Activated naive CD8-positive, alpha-beta T cell treated with anti-CD3 and anti-CD28 coated beads, Interleukin-2, amount 50 U/mL, for 24 hours (primary cell): ENCODE data around the gene SH3RF1.

ENCODE experiments used
- ATAC-seq: fragments of 150-1000 bp; cut with Tn5 transposase; one replicate; pipeline ENCODE4 v1.10.0; 2021
- DNase-seq: peaks from one replicate; pipeline ENCODE4 v3.0.0; 2021
- H3K27ac Mint-ChIP-seq: one replicate; pipeline ENCODE4 v1.8.0; 2021; ENCODE audit warnings: mild to moderate bottlenecking, mixed read lengths
- H3K27me3 Mint-ChIP-seq: one replicate; pipeline ENCODE4 v1.8.0; 2021; ENCODE audit warnings: mixed read lengths
- H3K36me3 Mint-ChIP-seq: one replicate; pipeline ENCODE4 v1.8.0; 2021; ENCODE audit warnings: low read depth, mixed read lengths
- H3K4me1 Mint-ChIP-seq: one replicate; pipeline ENCODE4 v1.8.0; 2021; ENCODE audit warnings: mixed read lengths
- H3K4me3 Mint-ChIP-seq: one replicate; pipeline ENCODE4 v1.8.0; 2021; ENCODE audit warnings: mild to moderate bottlenecking, moderate library complexity, mixed read lengths
- H3K9me3 Mint-ChIP-seq: one replicate; pipeline ENCODE4 v1.8.0; 2021; ENCODE audit warnings: mixed read lengths

SH3RF1 gene

DNA sequence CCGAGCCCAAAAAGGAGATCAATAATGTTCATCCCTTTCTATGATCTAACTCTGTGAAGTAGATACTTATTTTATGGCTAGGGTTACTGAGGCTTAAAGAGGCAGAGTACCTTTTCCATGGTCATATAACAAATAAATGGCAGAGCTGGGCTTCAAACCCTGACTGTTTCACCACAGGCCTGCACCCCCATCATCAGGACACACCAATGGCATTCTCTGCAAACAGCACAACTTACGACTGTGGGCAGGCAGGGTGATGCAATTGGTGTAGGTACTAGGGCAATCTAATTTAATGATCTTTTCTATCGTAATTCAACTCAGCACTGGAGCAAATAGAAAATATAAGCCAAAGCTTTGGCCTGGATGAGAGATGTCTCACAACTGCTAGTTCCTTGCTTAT lies 141.9 kb downstream of the SH3RF1 start:
- DNase-seq (no peak), ATAC-seq (no peak)
- Mint-ChIP-seq H3K4me1 (no peaks in the 10 kb centered on the region), H3K27me3 (no peaks in the 10 kb centered on the region), H3K9me3 (no peaks in the 10 kb centered on the region), H3K27ac (no peak overlapping the region), H3K4me3 (no peak overlapping the region), H3K36me3 (no peaks in the 10 kb centered on the region)

DNA sequence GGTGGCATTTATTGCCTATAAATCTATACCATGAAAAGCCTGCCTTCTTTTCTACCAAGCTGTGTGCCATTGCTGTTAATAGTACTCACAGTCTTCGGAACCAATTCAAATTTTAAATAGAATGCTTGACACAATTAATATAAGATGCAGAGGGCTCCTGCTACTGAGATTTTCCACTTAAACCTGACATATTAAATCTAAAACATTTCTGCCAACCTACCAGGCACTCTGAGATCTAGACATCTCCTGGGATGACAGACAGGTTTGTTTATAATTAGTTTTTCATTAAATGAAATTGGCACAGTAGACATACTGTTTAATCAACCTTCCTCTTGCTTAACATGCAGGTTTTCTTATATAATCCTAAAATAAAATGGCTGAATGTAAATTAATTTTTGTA lies 143.4 kb downstream of the SH3RF1 start:
- no peak overlapping the region for H3K27ac Mint-ChIP-seq
- H3K9me3 Mint-ChIP-seq, result no peaks in the 10 kb centered on the region
- no peak for DNase-seq
- H3K27me3 Mint-ChIP-seq, result no peaks in the 10 kb centered on the region
- ATAC-seq, result no peak
- H3K4me3 Mint-ChIP-seq, result no peak overlapping the region
- H3K36me3 Mint-ChIP-seq, result no peaks in the 10 kb centered on the region
- no peaks in the 10 kb centered on the region for H3K4me1 Mint-ChIP-seq

DNA sequence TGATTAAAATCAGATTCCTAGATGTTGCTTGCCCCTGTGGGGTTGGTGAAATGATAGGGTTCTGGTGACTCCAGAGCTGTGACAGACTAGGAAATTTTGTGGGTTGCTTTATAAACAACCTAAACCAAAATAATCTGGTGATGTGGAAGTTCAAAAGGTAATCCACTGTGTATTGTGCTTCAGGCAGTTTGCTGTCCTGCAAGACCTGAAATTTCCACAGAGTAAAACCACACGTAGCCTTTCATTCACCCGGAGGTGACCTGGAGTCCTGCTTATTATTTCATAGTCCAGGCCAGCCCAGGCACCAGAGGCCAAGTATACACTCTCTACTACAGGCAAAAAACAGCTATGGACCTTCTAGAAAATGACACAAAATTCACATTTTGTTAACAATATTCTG lies 146.1 kb downstream of the SH3RF1 start:
- no peak overlapping the region for H3K4me3 Mint-ChIP-seq
- H3K27ac Mint-ChIP-seq, result no peak overlapping the region
- H3K4me1 Mint-ChIP-seq, result no peaks in the 10 kb centered on the region
- no peak for ATAC-seq
- no peak for DNase-seq
- no peaks in the 10 kb centered on the region for H3K9me3 Mint-ChIP-seq
- H3K27me3 Mint-ChIP-seq, result no peaks in the 10 kb centered on the region
- H3K36me3 Mint-ChIP-seq, result no peaks in the 10 kb centered on the region

- H3K36me3 Mint-ChIP-seq, result no peaks in the 10 kb centered on the region
- no peaks in the 10 kb centered on the region for H3K9me3 Mint-ChIP-seq
- DNase-seq (no peak), ATAC-seq (no peak)
- H3K4me1 Mint-ChIP-seq, result no peaks in the 10 kb centered on the region
- H3K4me3 Mint-ChIP-seq, result no peak overlapping the region
- H3K27me3 Mint-ChIP-seq, result no peaks in the 10 kb centered on the region
- H3K27ac Mint-ChIP-seq, result no peak overlapping the region
Measured at GRCh38 chr4:169122422-169122821, 148.3 kb downstream of the SH3RF1 start.

DNA sequence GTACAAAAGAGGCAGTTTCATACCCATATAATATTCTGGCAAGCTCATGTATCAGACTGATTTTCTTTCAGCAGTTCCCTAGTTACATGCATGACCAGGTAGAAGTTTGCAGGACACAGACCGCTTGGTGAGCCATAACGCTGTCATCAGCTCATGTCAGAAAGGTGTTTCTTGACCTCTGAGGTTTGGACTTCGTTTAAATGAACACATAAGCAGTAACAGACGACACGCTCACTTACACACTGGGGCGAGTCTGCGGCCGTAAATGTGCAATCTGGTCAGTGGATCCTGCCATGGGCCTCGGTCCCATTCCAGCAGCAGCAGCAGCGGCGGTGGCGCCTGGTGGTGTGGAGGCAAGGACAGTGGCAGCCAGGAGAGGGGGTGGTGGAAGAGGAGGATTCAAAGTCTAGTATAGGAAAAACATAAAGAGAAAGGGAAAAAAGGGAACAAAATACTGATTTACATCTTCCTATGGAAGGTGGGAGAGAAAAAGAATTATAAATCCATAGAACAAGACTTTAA lies 148.8 kb downstream of the SH3RF1 start:
- Mint-ChIP-seq H3K36me3 (no peaks in the 10 kb centered on the region), H3K4me3 (no peak overlapping the region), H3K27me3 (no peaks in the 10 kb centered on the region), H3K4me1 (no peaks in the 10 kb centered on the region), H3K9me3 (no peaks in the 10 kb centered on the region), H3K27ac (no peak overlapping the region)
- no peak for DNase-seq
- ATAC-seq, result no peak

DNA sequence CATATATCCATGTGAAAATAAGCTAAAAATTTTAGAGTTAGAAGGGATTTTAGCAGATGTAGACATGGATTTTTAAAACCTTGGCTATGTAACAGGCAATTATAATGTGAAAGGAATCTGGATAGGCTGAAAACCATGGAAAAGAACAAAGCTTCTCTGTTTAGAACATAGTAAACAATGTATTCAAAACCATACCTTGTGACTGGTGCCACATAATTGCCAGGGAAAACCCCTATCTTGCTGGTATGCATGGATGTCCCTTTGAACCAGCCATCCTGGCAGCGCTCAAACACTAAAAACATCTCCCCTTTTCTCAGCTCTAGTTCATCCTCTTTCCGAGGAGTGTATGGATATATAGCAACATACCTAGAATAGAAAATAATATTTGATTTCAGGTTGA lies 150.1 kb downstream of the SH3RF1 start:
- Mint-ChIP-seq H3K4me3 (no peak overlapping the region), H3K9me3 (no peaks in the 10 kb centered on the region), H3K27me3 (no peaks in the 10 kb centered on the region), H3K4me1 (peaks cover 2% of the 10 kb centered on the region), H3K36me3 (no peaks in the 10 kb centered on the region), H3K27ac (no peak overlapping the region)
- DNase-seq (no peak), ATAC-seq (no peak)

DNA sequence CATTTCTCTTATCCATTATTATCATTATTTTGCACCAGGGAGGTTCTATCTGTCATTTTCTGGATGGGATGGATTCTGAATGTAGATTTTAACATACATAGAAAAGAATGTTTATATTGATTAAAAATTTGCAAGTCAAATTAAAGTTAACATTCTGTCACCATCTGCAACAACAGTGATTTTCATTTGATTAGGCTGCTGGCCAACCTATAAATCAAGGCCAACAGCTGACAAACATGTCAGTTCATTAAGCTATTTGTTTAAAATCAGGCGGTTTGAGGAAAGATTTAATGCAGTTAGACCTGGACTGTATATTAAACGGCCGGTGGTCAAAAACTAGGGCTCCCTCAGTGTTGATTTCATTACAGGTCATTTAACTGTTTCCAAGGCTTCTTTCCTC lies 151.2 kb downstream of the SH3RF1 start:
- Mint-ChIP-seq H3K4me3 (no peak overlapping the region), H3K27me3 (no peaks in the 10 kb centered on the region), H3K36me3 (no peaks in the 10 kb centered on the region), H3K27ac (no peak overlapping the region), H3K4me1 (peaks cover 2% of the 10 kb centered on the region), H3K9me3 (no peaks in the 10 kb centered on the region)
- DNase-seq (no peak), ATAC-seq (no peak)

- Mint-ChIP-seq H3K27ac (no peak overlapping the region), H3K27me3 (no peaks in the 10 kb centered on the region), H3K9me3 (no peaks in the 10 kb centered on the region), H3K36me3 (no peaks in the 10 kb centered on the region), H3K4me1 (peaks cover 2% of the 10 kb centered on the region), H3K4me3 (no peak overlapping the region)
- ATAC-seq (no peak), DNase-seq (no peak)
Measured at GRCh38 chr4:169117591-169118081, 153.1 kb downstream of the SH3RF1 start.

DNA sequence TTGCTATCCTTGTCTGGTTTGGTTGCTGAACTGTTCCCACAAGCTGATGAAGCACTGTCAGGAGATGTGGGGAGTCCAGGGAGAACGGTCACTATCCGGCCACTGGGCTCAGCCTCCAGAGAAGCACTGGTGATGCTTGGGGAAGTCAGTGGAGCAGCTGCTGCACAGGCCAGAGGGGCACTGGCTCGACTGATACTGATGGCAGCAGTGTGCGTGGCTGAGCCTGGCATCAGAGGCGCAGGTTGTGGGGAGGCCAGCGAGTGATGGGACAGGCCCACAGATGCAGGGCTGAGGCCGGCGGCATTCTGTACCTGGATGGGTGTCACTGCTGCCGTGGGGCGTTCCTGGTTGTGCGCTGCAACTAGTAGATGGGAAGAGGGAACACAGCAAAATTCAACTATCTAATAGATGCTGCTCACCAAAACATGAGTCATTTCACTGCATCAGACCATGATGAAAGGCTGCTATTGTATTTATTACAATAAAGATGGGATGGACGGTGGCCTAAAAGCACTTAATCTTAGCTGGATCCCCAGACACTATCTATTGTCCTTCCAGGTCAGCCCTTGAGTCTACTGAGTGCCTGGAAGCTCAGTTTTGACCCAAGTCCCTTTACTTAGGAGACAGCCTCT lies 154.4 kb downstream of the SH3RF1 start:
- Mint-ChIP-seq H3K4me1 (peaks cover 2% of the 10 kb centered on the region), H3K9me3 (no peaks in the 10 kb centered on the region), H3K27me3 (no peaks in the 10 kb centered on the region), H3K27ac (no peak overlapping the region), H3K36me3 (no peaks in the 10 kb centered on the region), H3K4me3 (no peak overlapping the region)
- no peak for ATAC-seq
- DNase-seq, result no peak

DNA sequence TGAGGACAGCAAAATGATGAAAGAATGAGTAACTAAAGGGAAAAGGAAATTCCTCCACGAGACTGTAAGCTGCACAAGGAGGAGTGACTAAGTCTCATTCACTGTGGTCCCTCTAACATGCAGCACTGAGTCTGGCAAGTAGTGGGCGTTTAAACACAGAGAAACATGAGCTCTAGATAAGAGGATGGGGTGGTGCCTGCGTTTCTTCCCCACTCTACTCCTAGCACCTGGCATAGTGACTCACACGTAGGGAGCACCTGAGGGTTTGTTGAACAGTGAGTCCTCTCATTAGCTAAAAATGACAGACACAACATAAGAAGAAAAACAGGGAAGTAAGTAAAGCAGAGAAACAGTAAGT lies 154.9 kb downstream of the SH3RF1 start:
- H3K27me3 Mint-ChIP-seq, result no peaks in the 10 kb centered on the region
- no peaks in the 10 kb centered on the region for H3K36me3 Mint-ChIP-seq
- ATAC-seq (peak; percentile 72), DNase-seq (no peak)
- no peaks in the 10 kb centered on the region for H3K9me3 Mint-ChIP-seq
- H3K4me3 Mint-ChIP-seq, result no peak overlapping the region
- H3K4me1 Mint-ChIP-seq, result peaks cover 2% of the 10 kb centered on the region
- peak overlapping the region; percentile 37 for H3K27ac Mint-ChIP-seq

DNA sequence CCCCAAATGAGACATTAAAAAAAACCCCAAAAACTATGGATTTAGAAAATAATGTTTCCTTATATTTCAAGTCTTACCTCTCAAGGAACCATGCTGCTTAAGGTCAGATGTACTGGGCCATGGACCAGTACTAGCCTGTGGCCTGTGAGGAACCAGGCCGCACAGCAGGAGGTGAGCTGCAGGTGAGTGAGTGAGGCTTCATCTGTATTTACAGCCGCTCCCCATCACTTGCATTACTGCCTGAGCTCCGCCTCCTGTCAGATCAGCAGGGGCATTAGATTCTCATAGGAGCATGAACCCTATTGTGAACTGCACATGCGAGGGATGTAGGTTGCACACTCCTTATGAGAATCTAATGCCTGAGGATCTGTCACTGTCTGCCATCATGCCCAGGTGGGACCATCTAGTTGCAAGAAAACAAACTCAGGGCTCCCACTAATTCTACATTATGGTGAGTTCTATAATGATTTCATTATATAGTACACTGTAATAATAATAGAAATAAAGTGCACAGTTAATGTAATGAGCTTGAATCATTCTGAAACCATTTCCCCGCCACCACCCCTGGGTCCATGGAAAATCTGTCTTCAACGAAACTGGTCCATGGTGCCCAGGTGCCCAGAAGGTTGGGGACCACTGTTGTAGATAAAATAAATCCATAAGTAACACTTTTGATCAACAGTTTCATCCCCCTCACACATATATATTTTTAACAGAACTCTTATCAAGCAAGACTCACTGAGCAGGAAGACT lies 155.4 kb downstream of the SH3RF1 start:
- Mint-ChIP-seq H3K36me3 (no peaks in the 10 kb centered on the region), H3K4me3 (no peak overlapping the region), H3K27ac (peak overlapping the region; percentile 37), H3K27me3 (no peaks in the 10 kb centered on the region), H3K9me3 (no peaks in the 10 kb centered on the region), H3K4me1 (peaks cover 2% of the 10 kb centered on the region)
- ATAC-seq (no peak), DNase-seq (no peak)

DNA sequence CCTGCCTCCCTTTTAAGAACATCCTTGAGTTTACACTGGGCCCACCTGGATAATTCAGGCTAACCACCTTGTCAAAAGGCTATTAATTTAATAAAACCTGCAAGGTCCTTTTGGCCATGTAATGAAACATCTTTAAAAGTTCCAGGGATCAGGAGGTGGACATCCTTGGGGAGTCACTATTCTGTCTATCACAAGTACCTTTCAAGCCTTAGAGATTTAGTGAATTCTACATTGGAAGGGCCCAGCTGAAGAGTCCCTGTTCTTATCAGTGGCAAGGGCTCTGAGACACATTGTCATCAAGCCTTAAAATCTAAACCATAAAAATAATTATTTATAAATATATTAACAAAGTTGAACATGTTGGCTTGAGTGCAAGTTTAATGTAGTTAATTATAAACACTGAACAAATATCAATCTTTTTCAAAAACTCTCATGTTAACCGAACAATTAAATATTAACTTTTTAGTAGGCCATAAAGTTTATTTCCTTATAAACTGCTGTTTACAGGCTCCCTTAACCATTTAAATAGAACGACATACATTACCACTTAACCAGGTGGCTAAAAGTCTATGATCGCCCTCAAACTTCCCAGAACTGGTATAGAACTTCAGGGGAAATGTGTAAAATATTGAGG lies 156.3 kb downstream of the SH3RF1 start:
- Mint-ChIP-seq H3K36me3 (no peaks in the 10 kb centered on the region), H3K27ac (no peak overlapping the region), H3K27me3 (no peaks in the 10 kb centered on the region), H3K4me3 (no peak overlapping the region), H3K9me3 (no peaks in the 10 kb centered on the region), H3K4me1 (peaks cover 2% of the 10 kb centered on the region)
- no peak for DNase-seq
- ATAC-seq, result no peak

DNA sequence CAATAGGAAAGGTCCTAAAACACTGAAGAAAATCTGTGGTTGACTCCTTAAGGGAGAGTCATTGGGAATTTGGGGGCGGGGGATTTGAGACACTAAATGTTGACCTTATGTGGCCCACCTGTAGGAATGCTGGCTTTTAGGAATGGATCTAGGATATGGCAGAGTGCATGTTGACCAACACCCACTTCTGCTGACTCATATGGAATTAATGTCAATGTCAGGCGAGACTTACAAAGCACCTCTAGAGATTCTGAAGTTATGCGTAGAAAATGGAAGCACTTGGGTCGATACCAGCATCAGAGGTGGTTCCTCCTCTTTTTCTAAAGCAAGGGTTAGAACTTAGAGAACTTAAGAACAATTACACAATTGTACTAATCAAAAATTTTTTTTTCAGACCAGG lies 160.1 kb downstream of the SH3RF1 start:
- H3K4me3 Mint-ChIP-seq, result no peak overlapping the region
- no peaks in the 10 kb centered on the region for H3K27me3 Mint-ChIP-seq
- ATAC-seq (no peak), DNase-seq (no peak)
- peaks cover under 1% of the 10 kb centered on the region for H3K4me1 Mint-ChIP-seq
- no peaks in the 10 kb centered on the region for H3K36me3 Mint-ChIP-seq
- H3K9me3 Mint-ChIP-seq, result no peaks in the 10 kb centered on the region
- no peak overlapping the region for H3K27ac Mint-ChIP-seq

DNA sequence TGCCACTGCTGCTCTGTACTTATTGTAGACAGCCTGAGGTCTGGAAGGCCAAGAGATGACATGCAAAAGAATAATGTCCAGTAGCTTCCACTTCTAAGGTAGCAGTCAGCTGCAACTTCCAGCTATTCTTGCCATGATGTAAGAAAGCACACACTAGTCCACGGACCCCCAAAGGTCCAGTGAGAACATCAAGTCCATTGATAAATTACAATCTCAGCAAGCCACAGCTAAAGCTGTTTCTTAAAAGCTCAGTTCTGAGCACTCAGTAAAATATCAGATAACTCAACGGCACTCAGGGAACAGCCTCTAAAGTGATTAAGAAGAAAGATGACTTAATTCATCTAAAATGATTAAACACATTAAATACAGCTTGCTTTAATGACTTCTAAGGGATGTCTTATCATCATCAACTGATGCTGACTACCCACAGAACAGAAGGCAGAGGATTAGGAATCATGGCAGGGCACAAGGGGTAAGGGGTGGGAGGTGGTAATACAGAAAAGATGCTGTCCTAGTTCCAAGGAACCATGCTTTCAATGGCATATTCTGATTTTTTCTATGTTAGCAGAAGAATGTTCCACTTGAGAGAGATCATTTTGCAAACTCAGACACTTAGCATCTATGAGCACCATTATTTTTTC lies 161.6 kb downstream of the SH3RF1 start:
- DNase-seq (no peak), ATAC-seq (no peak)
- H3K9me3 Mint-ChIP-seq, result no peaks in the 10 kb centered on the region
- no peak overlapping the region for H3K4me3 Mint-ChIP-seq
- peaks cover 2% of the 10 kb centered on the region for H3K27me3 Mint-ChIP-seq
- H3K36me3 Mint-ChIP-seq, result no peaks in the 10 kb centered on the region
- no peaks in the 10 kb centered on the region for H3K4me1 Mint-ChIP-seq
- H3K27ac Mint-ChIP-seq, result no peak overlapping the region

DNA sequence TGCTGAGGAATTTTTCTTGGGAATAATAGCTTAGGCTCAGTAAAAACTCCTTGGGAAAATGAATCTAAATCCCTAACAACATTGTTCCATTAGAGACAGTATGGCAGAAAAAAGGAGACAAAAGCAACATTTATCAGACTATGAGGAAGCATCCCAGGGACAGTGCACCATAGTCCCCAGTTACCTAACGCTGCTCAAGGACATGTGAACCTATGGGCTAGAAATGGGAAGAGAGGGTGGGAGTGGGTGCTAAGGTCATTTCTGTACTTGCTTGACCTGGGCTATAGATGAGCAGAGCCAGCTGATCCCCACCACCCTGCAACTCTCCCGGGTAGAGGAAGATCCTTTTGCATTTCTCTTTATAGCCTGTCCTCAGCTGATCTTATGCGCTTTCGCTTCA lies 162.5 kb downstream of the SH3RF1 start:
- H3K4me3 Mint-ChIP-seq, result no peak overlapping the region
- no peaks in the 10 kb centered on the region for H3K4me1 Mint-ChIP-seq
- no peak for DNase-seq
- peaks cover 2% of the 10 kb centered on the region for H3K27me3 Mint-ChIP-seq
- no peaks in the 10 kb centered on the region for H3K9me3 Mint-ChIP-seq
- ATAC-seq, result no peak
- H3K27ac Mint-ChIP-seq, result no peak overlapping the region
- no peaks in the 10 kb centered on the region for H3K36me3 Mint-ChIP-seq
